A204.1 (cell line): ENCODE measurements around the gene PSG7.
"Not testable (repeated sequence)": the region's sequence is repeated elsewhere in the genome, so short reads cannot be mapped to it uniquely, and the experiment has no call there.

Source experiments
- FAIRE-seq: peaks from 2 replicates; lab custom pipeline; 2012; peaks lifted over from hg19 to GRCh38; lab: Jason Lieb, UNC

Gene PSG7

DNA sequence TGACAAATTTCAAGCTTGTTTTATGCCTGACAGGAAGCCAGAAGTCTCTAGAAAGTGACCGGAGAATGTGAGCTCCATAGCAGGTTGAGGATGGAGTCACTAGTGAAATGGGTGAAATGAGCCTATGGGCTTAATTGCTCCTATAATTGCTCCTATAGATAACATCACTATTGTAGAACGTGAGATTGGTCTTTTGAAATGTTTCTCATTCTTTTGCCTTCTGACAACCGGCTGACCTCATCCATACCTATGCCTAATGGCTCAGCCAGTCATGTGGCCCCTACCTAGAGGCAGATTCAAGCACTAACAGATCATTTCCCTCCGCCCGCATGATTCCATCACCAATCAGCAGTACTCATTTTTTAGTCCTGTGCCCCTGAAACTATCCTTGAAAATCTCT, 23.5 kb downstream of the PSG7 start:
- not testable (repeated sequence) for FAIRE-seq

GRCh38 chr19:42912941-42913340, 24.1 kb downstream of the PSG7 start:
- not testable (repeated sequence) for FAIRE-seq

GRCh38 chr19:42911731-42912130, 25.3 kb downstream of the PSG7 start:
- not testable (repeated sequence) for FAIRE-seq

- not testable (repeated sequence) for FAIRE-seq
Observed at GRCh38 chr19:42906162-42906561, 30.8 kb downstream of the PSG7 start.

DNA sequence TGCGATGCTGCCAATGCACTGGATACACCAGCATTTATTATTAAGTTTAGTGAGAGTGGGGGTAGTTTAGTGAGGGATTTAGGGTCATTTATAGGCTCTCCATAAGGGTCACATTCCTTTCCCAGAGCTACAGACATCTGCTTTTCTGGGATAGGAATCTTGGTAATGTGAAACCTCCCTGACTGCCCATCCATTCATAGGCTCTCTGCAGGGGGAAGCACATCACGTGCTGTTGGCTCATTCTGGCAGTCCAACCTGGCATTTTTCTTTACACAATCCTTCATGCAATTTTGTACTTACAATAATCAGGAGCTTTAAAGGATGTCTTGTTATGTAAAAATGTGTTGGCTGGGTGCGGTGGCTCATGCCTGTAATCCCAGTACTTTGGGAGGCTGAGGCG, 36.4 kb downstream of the PSG7 start:
- not testable (repeated sequence) for FAIRE-seq

DNA sequence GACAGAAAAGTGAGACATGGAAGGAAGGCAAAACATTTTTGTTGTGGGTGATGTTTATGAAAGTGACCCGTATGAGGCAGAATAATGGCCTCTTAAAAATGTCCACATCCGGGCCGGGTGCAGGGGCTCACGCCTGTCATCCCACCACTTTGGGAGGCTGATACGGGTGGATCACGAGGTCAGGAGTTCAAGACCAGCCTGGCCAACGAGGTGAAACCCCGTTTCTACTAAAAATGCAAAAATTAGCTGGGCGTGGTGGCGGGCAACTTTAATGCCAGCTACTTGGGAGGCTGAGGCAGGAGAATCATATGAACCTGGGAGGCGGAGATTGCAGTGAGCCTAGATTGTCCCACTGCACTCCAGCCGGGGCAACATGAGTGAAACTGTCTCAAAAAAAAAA, 37.3 kb downstream of the PSG7 start:
- not testable (repeated sequence) for FAIRE-seq

DNA sequence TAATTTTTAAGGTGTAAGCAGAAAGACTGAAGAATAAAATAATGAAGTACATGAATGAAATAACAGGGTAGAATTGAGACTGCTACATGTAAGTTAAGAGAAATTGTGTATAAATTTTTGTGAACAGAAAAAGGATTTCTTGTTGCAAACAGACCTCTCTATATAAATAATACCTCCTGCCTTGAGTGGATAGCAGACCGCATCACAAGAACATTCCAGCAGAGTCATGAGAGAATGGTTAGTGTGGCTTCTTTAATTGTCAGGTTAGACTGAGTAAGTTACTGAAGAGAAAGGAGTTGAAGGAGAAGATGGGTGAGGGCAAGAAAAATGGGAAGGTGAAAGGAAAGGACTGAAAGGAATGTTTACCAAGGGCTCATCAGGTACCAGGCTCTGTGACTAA, 37.9 kb downstream of the PSG7 start:
- FAIRE-seq: not testable (repeated sequence)

DNA sequence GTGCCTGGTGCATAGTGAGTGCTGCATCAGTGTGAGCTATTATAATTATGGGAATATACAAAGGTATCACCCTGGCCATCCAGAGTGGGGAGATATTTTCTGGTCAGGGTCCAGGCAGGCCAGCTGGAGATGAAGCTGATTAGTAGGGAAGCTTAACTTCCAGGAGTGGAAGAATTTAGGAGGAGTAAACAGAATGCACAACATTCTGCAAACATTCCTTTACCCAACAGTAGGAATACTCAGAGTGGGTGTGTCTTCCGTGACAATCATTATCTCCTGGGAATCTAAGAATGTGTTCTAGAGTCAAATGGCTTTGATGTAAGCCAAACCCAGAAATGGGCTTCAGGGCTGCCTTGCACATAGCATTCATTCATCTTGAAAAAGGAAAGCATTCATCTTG, 38.4 kb downstream of the PSG7 start:
- not testable (repeated sequence) for FAIRE-seq

DNA sequence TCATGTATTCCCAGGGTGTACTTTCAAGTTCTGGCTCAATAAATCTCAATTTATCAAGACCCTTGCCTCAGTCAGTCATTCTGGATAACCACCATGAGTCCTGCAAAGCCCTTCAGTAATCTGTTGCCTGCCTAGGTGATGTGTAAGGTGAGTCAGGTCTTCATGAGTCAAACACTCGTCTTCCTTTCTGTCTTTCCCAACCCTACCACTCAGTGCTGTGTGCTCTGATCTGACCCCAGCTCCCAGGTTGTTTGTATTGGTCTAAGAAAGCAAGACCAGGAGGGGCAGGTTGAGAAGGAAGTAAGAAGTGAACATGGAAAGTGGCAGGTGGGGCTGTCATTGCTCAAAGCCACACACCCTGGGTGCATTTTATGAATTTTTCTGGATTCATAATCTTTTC, 39.3 kb downstream of the PSG7 start:
- FAIRE-seq: not testable (repeated sequence)

DNA sequence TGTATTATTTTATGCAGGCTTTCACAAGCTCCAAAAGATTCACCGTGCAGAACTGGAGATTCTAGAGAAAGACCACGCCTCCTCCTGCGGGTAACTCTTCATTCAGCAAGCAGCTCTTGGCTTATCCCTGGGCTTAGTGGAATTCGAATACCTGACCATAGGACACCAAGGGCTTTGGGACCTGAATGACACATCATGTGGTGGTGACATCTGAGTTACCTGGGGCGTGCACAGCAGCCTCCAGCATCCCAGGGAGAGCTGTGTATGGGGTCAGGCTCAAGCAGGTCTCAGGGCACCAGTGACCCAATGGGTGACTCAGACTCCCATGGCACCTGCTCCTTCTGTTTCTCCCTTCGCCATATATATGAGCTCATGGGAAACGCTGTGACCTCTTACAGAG, 46.6 kb downstream of the PSG7 start:
- FAIRE-seq: not testable (repeated sequence)

DNA sequence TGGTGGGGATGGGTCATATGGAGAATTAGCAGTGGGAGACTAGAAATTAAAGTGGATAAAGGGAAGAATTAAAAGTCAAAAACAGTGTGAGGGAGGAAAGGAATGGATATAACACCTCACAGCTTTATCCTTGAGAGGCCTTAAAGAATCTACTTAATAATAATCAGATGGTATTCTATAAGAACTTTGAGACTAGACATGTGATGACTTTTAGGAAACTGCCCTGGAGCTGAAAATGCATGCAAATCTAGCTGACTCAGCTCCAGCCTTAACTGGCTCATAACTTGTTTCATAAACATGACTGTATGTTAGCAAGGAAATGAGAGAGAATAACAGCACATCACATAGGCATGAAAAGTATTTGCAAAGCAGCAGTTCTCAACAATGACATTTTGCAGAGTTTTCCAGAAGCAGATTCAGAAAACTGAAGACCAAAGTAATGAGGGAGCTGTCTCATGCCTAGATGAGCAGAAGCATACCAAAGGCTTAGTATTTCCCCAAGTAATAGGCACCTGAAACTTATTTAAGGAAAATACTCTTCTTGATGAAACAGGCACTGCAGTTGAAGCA, 49.0 kb downstream of the PSG7 start:
- FAIRE-seq: not testable (repeated sequence)

- FAIRE-seq: not testable (repeated sequence)
Observed at GRCh38 chr19:42882730-42883129, 54.3 kb downstream of the PSG7 start.

- FAIRE-seq: not testable (repeated sequence)
Observed at GRCh38 chr19:42882010-42882409, 55.0 kb downstream of the PSG7 start.

DNA sequence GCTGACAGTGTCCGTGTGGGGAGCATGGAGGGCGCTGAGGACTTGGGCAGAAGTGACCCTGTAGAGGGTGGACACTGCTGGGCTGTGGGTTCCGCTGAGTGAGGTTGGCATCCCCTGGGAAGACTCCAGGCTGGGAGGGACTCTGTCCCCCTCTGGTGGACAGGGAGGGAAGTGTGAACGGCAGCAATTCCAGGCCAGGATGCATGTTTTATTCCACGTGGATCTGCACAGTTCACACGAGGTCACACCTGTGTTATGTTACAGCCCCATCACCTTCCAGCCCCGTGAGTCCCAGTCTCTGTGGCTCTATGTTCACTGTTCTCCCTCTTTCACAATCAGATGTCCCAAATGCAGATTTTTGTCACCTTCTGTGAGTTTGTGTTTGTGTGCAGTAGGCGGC, 55.7 kb downstream of the PSG7 start:
- FAIRE-seq: not testable (repeated sequence)

- not testable (repeated sequence) for FAIRE-seq
Observed at GRCh38 chr19:42880621-42881020, 56.4 kb downstream of the PSG7 start.

DNA sequence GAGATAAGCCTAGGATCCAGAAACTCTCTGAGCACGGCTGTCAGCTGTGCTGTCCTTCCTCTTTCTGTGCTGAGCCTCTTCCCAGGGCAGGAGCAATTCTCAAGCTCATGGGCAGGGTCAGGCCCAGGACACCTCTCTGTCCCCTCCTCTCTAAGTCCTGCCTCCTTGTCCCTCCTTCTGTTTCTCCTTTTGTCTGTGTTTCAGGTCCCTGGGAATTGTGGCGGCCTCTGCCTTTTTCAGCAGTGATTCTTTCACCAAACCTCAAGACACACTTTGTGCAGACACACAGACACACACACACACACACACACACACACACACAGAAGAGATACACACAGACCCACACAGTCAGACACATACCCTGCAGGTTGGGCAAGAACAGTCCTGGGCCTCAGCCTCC, 57.4 kb downstream of the PSG7 start, which contains the start of gene PSG1:
Gene PSG1, minus strand, starts transcription at position 101 of the 400 bp plus-strand sequence. CDS start 132 bp downstream, outside the sequence.
- no peak for FAIRE-seq

DNA sequence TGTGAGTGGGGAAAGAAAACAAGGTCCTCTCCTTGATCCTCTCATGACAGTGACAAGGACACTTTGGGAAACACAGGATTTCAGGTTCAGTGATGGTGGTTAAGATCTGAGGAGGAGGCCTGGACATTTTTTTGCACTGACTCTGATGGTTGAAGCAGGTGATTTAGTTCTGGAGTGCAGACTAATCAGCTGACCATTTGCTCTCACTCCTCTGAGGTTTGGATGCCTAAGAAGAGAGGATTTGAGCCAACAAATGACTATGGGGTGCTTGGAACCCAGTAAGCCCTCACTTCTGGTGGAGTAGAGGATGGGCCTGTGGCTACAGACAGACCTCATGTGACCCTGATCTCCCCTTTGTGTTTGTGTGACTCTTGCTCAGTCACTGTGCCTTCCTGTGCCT, 60.4 kb downstream of the PSG7 start:
- FAIRE-seq: not testable (repeated sequence)

DNA sequence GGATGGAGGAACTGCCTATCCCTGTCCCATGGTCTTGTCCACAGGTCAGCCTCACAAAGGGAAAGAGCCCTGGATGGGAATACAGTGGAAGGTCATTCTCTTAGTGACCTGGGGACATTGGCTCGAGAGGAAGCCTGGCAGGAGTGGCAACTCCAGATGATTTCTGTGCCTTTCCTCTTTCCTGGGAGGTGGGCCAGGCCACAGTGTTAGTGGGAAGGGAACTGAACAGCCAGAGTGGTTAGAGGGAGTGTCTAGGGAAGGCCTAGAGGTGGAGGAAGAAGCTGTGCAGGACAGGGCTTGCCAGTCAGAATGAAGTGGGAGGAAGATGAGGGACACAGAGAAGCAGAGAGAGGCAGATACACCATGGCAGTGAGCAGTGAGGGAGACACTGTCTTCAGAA, 61.1 kb downstream of the PSG7 start:
- FAIRE-seq: not testable (repeated sequence)

GRCh38 chr19:42874901-42875813, 61.9 kb downstream of the PSG7 start:
- FAIRE-seq: not testable (repeated sequence)

DNA sequence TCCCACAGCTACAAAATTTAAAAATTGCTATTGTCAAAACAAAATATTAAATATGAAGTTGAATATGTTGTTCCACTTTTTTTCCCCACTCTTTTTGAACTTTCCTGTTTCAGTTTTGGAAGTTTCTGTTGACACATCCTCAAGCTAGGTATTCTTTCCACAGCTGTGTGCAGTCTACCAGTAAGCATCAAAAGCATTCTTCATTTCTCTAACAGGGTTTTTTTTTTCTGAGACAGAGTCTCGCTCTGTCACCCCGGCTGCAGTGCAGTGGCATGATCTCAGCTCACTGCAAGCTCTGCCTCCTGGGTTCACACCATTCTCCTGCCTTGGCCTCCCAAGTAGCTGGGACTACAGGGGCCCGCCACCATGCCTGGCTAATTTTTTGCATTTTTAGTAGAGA, 62.9 kb downstream of the PSG7 start:
- FAIRE-seq: not testable (repeated sequence)
